ENCODE data around the gene AUNIP.

Gene AUNIP

GRCh38 chr1:25809929-25810328, 49.3 kb downstream of the AUNIP start:
- TF ChIP-seq, protein P1, sequence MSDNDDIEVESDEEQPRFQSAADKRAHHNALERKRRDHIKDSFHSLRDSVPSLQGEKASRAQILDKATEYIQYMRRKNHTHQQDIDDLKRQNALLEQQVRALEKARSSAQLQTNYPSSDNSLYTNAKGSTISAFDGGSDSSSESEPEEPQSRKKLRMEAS (IDR thresholded peaks at IDR 0.05; ENCODE audit: low read depth, low read length): no peak; the same call in 1 of the 2 replicates
- TF ChIP-seq POLR2A (IDR thresholded peaks at IDR 0.05; ENCODE audit: extremely low read depth, insufficient read length): no peak
- TF ChIP-seq, protein P2, sequence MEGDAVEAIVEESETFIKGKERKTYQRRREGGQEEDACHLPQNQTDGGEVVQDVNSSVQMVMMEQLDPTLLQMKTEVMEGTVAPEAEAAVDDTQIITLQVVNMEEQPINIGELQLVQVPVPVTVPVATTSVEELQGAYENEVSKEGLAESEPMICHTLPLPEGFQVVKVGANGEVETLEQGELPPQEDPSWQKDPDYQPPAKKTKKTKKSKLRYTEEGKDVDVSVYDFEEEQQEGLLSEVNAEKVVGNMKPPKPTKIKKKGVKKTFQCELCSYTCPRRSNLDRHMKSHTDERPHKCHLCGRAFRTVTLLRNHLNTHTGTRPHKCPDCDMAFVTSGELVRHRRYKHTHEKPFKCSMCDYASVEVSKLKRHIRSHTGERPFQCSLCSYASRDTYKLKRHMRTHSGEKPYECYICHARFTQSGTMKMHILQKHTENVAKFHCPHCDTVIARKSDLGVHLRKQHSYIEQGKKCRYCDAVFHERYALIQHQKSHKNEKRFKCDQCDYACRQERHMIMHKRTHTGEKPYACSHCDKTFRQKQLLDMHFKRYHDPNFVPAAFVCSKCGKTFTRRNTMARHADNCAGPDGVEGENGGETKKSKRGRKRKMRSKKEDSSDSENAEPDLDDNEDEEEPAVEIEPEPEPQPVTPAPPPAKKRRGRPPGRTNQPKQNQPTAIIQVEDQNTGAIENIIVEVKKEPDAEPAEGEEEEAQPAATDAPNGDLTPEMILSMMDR (IDR thresholded peaks at IDR 0.05; ENCODE audit: low read depth, low read length): peak; percentile 36
- no peak for TF ChIP-seq MYC (IDR thresholded peaks at IDR 0.05; ENCODE audit: low read depth, low read length)
- peak; percentile 90 for DNase-seq (ENCODE audit: low read depth)
- H3K4me3 ChIP-seq (ENCODE audit: low read depth, low read length): peak overlapping the region; percentile 53

DNA sequence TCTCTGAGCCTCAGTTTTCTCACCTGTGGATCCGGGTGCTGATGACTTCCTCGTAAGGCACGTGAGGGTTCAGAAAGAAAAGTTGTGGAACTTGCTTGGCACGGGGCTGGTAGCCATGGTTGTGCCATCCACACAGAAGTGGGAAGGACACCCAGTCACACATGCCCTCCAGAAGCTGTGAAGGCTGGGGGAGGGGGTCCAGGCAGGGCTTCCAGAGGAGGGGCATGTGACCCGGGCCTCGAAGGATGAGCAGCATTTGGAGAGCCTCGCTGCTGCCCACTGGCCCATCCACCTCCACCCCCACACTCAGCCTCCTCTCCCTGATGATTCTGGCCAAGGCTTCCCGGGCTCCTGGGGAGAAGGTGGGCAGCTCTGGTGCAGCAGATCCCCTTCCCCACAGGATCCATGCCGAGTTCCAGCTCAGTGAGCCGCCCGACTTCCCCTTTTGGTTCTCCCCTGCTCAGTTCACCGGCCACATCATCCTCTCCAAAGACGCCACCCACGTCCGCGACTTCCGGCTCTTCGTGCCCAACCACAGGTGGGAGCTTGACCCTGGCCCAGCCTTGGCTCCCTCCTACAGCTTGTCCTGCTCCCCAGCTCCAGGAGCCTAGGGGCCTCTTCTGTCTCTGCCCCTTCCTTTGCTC, 49.9 kb downstream of the AUNIP start:
- peak overlapping the region; percentile 53 for H3K4me3 ChIP-seq (ENCODE audit: low read depth, low read length)
- TF ChIP-seq, protein P1 (IDR thresholded peaks at IDR 0.05; ENCODE audit: low read depth, low read length): no peak
- no peak for TF ChIP-seq POLR2A (IDR thresholded peaks at IDR 0.05; ENCODE audit: extremely low read depth, insufficient read length)
- TF ChIP-seq MYC (IDR thresholded peaks at IDR 0.05; ENCODE audit: low read depth, low read length): no peak
- TF ChIP-seq, protein P2 (IDR thresholded peaks at IDR 0.05; ENCODE audit: low read depth, low read length): no peak
- DNase-seq (ENCODE audit: low read depth): peak; percentile 95

GRCh38 chr1:25808481-25809244, 50.6 kb downstream of the AUNIP start:
- peak overlapping the region; percentile 53 for H3K4me3 ChIP-seq (ENCODE audit: low read depth, low read length)
- TF ChIP-seq, protein P1 (IDR thresholded peaks at IDR 0.05; ENCODE audit: low read depth, low read length): no peak
- TF ChIP-seq, protein P2 (IDR thresholded peaks at IDR 0.05; ENCODE audit: low read depth, low read length): no peak
- TF ChIP-seq POLR2A (IDR thresholded peaks at IDR 0.05; ENCODE audit: extremely low read depth, insufficient read length) (no peak), MYC (IDR thresholded peaks at IDR 0.05; ENCODE audit: low read depth, low read length) (no peak)
- no peak for DNase-seq (ENCODE audit: low read depth)

GRCh38 chr1:25807480-25808390, 51.5 kb downstream of the AUNIP start:
- no peak for DNase-seq (ENCODE audit: low read depth)
- no peak overlapping the region for H3K4me3 ChIP-seq (ENCODE audit: low read depth, low read length)
- TF ChIP-seq MYC (IDR thresholded peaks at IDR 0.05; ENCODE audit: low read depth, low read length): no peak
- no peak for TF ChIP-seq POLR2A (IDR thresholded peaks at IDR 0.05; ENCODE audit: extremely low read depth, insufficient read length)
- TF ChIP-seq, protein P1 (IDR thresholded peaks at IDR 0.05; ENCODE audit: low read depth, low read length): no peak
- TF ChIP-seq, protein P2 (IDR thresholded peaks at IDR 0.05; ENCODE audit: low read depth, low read length): no peak

DNA sequence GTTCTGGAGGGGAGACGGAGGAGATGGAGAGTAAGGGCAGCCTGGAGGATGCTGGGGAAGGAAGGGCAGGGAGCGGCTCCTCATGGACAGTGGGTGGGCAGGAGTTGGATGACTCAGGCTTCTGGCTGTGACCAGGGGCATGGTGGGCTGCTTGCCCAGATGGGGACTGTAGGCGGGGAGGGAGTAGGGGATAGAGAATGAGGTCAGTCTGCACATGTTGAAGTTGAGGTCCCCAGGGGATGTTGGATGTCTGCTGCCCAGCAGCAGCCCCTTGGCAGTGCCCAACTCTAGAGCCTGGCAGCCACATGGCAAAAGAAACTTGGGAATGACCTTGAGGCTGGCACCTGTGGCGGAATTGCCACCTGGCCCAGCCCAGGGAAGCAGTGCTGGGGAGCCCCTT, 52.8 kb downstream of the AUNIP start:
- DNase-seq (ENCODE audit: low read depth): no peak
- H3K4me3 ChIP-seq (ENCODE audit: low read depth, low read length): no peak overlapping the region

More for the DNA sequence above, 52.8 kb downstream of the AUNIP start:
- TF ChIP-seq MYC (IDR thresholded peaks at IDR 0.05; ENCODE audit: low read depth, low read length) (no peak), POLR2A (IDR thresholded peaks at IDR 0.05; ENCODE audit: extremely low read depth, insufficient read length) (no peak)
- TF ChIP-seq, protein P1 (IDR thresholded peaks at IDR 0.05; ENCODE audit: low read depth, low read length): no peak
- TF ChIP-seq, protein P2 (IDR thresholded peaks at IDR 0.05; ENCODE audit: low read depth, low read length): no peak
